ENCODE results near the gene TMSB4X.
"Not testable (repeated sequence)": the region's sequence is repeated elsewhere in the genome, so short reads cannot be mapped to it uniquely, and the experiment has no call there.

The TMSB4X gene

DNA sequence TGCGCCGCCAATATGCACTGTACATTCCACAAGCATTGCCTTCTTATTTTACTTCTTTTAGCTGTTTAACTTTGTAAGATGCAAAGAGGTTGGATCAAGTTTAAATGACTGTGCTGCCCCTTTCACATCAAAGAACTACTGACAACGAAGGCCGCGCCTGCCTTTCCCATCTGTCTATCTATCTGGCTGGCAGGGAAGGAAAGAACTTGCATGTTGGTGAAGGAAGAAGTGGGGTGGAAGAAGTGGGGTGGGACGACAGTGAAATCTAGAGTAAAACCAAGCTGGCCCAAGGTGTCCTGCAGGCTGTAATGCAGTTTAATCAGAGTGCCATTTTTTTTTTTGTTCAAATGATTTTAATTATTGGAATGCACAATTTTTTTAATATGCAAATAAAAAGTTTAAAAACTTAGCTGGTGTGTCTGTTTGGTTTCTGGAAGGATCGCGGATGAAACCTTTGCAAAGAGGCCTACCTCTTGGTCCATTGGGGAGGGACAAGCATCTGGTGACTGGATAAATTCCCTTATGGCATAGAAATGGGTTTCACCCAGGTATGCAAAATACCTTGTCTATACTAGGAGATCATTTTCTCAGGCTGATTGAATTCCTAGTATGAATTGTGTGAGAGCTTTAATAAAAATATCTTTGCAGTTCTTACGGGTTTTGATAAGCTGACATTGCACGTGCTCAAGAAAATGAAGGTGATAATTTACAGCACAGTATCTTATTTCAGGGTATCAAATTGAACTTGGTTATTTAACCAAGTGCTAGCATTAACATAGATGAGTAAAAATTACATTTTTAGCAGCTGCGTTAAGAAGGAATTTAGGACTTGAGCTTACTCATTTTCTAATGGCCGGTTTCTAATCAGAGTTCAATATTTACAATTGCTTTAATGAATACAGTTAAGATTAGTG is 2.2 kb downstream of the TMSB4X start:
- DNase-seq (ENCODE audit: low spot score) = not testable (repeated sequence)

DNA sequence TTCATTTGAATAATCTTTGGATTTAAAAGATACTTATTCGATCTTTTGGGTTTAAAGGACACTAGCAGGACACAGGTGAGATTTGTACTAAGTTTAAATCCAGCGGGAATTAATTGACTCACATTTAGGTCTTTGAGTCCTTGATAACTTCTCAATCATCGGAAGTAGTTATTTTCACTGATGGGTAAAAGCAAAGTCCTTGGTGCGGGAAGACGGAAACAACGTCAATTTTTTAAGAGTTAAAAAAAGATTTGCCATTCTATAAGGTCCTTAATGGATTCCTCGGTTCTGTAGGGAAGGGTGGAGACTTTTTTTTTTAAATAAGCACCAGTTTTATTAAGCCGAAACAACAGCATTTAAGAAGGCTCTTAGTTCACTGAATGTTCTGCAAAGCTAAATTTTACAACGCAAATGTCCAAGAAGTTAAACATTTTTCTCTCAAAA is 2.9 kb downstream of the TMSB4X start:
- no peak for DNase-seq (ENCODE audit: low spot score)

DNA sequence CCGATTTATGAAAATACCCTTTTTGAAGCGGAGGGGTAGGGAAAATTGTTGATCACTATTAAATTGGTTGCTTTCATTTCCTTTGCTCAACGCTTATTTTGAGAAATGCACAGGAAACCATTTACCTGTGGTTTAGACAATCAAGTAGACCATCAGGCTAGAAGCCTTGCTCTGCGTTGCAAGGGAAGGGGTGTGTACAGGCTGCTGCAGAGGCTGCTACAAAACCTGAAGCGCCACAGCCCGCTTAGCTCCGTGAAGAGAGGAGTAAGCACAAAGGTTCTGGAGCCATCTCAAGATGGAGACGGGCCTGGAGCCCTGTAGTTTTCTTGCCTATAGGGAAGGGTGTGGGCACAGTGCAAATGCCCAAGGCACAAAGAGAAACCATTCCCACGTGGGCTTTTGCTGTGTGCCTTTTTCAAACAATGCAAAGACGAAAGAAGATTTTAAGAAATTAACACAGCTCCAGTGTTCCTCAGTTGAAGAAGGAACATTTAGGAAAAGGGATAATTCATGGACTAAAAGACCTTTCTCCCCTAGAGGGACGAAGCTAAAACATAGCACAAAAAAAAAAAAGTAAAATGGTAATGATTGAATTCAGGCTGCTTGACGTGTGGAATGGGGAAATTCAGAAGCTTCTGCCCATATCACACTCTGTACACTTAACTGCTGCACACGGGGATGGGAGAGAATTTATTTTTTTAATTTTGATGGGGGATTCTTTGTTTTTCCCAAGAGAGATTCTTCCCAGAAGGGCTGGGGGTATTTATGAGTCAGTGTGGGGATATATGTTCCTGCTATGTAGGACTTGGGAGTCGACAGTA is 3.5 kb downstream of the TMSB4X start:
- no peak for DNase-seq (ENCODE audit: low spot score)

DNA sequence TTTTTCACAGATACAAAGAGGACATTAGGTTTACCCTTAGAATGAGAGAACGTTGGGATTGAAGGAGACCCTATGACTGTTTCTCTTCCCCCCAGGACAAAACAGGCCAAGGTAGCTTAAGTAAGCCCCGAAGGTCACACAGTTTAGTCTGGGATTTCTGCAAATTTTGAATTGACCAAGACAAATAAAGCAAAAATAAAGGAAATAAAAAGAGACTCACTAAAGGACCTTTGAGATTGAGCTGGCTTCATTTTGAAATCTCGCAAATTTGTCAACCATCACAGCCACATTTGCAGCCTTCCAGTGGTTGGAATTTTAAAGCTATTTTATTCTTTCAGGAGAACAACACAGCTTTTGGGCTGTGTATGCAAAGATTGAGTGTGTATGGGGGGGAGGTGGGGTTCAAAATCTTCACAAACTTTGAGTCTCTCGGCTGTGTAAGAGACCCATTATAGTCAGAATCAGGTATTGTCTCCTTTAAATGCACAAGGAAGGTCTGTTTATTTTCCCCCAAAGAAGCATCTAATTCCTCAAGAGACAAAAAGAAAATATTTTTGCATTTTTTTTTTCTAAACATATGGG is 4.2 kb downstream of the TMSB4X start:
- no peak for DNase-seq (ENCODE audit: low spot score)

DNA sequence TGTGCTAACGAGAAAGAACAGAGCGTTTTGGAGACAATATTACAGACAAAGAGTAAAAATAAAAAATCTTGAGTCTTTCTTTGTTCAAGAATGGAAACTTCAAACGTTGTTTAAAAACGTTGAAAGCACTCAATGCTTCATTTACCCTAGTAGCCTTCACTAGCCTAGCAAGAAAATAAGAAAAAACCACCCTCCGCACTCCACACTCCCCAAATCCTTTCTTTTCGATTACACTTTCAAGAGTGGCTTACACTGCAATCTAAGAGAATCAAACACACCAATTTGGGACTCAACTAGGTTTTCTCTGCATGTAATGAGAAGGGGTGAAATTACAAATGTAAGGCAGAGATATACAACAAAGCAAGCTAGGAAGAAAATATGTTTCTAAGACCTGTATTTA is 4.7 kb downstream of the TMSB4X start:
- no peak for DNase-seq (ENCODE audit: low spot score)

DNA sequence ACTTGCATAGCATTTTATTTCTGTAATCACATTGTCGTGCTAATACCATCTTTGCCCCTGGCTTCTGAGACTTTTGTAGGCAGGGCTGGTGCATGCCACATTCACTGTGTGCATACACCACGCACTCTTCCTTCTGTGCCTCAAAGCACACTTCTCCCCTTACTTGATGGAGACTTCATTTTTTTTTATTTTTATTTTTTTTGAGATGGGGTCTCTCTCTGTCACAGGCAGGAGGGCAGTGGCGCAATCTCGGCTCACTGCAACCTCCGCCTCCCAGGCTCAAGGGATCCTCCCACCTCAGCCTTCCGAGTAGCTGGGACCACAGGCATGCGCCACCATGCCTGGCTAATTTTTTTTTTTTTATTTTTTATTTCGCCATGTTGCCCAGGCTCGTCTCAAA is 5.1 kb downstream of the TMSB4X start:
- DNase-seq (ENCODE audit: low spot score) = not testable (repeated sequence)

DNA sequence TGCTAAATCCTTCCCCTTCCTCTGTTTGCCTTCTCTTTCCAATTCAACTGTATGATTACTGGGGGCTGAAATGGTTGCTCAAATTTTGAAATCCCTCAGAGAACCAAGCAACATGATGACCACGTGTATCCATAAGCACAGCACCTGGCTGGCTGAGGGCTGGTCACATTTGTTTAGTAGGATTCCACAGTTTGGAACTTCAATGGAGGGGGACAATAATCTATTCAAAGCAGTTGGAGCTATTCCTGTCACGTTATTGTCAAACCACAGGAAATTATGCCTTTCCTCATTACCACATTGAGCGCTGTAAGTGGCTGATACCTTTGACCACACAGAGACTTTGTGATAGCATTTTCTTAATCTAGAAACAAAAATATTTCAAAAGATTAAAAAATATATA is 7.0 kb downstream of the TMSB4X start:
- no peak for DNase-seq (ENCODE audit: low spot score)

DNA sequence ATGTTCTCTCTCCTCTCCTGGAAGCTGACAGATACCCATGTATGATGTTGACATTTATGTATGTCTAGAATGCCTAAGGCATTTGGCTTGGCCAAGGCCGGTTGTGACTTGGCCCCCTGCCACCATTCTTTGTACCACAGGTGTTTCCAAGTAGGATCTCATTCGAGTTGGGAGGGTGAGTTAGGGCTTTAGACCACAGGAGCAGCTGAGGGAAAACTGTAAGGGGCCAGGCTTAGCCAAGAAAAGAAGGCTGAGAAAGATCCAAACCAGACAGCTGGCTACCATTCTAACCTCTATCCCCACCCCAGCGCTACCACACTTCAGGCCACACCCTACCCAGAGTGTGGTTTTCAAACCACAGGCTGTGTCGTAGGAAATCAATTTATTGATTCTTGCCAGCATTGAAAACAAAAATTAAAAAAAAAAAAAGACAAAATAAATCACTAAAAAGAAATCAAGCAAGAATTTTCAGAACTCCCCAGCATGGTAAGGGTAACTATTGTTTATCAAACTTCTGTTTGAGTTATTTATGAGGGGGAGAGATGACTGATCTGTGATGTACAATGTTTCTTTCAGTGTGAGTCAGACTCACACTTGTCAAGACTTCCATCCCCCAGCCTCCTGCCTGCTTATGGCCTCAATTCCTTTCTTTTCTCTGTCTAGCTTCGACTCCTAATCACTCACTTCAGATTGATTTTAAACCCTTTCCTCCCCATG is 9.9 kb downstream of the TMSB4X start:
- no peak for DNase-seq (ENCODE audit: low spot score)

DNA sequence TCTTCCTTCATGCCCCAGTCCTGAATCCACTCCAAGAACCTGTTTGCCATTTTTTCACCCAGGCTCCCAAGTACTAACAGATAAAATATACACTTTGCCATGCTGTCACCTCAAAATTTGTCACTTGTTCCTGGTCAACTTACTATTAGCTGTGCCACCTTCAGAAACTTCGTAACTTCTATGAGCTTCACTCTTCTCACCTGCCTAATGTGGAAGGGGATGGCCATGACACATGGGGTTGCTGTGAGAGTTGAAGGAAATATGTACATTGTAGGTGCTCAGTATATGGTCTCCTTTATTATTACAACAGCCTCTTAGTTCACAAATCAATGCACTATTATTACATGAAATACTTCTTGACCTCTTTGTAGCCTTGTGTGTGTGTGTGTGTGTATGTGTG is 10.4 kb downstream of the TMSB4X start:
- DNase-seq (ENCODE audit: low spot score) = no peak

DNA sequence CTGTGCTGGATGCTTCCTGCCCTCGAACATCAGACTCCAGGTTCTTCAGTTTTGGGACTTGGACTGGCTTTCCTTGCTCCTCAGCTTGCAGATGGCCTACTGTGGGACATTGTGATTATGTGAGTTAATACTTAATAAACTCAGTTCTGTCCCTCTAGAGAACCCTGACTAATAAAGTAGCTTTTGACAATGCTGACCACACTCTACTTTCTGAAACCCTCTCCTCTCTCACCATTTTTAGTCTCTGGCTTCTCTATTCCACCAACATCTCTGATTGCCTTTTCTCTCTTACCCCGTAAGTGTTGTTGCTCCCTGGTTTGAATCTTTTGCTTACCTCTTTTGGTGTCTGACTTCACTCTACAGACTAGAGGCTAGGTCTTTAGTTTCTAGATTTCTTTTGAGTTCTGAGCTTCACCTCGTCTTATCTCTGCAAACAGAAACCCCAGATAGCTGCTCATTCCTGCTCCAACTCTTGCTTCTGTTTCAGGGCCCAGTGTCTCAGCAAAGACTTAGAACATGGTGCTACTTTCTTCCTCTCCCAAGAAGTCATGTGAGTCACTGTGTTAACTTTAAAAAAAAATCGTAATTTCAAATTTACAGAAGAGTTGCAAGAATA is 11.4 kb downstream of the TMSB4X start:
- no peak for DNase-seq (ENCODE audit: low spot score)

DNA sequence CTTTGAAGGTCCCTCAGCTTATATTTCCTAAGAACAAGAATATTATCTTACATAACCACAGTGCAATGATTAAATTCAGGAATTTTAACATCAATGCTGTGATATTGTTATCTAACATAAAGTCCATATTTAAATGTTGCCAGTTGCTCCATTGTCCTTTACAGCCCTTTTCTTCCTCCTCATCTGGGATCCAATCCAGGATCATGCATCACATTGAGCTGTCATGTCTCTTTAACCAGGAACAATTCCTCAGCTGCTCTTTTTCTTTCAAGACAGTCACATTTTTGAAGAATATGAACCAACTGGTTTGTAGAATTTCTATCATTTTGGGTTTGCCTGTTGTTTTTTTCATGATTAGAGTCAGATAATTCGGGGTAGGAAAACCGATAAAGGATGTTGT is 12.0 kb downstream of the TMSB4X start:
- no peak for DNase-seq (ENCODE audit: low spot score)

DNA sequence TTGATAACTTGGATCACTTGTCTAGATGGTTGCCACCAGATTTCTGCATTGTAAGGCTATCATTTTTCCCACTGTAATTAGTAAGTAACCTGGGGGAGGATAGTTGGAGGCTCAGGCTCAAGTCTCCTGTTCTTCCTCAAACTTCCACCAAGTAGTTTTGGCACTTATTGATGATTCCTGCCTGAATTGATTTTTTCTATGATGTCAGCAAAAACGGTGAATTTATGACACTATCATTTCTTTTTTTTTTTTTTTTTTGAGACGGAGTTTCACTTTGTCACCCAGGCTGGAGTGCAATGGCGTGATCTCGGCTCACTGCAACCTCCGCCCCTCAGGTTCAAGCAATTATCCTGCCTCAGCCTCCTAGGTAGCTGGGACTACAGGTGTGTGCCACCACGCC is 12.4 kb downstream of the TMSB4X start:
- no peak for DNase-seq (ENCODE audit: low spot score)

DNA sequence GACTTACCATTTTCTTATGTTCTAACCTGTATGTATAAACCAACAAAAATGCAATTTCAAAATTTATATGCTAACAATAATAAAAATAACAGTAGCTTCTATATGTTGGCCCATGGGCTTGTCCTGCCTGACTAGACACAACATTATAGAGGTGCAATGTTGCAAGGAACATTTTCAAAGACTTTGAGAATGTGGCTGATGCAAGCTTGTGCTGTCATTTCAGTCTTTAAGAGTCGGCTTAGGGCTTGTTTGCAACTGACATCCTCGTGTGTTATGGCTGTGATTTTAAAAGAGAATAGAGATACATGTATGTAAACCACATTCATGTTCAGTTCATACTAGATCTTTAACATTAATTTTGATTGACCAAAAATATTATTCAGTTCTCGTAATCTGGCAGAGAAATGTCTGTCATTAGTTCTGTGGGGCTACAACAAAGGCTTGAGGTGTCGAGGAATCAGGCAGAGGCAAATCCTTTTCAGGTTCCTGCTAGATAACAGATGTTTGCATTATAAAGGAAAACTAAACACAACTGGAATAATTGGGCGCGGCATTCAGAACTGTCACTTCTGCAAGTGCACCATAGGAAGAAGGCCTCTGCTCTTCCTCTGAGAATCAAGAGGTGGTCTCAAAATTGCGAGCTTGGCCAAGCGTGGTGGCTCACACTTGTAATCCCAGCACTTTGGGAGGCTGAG is 13.1 kb downstream of the TMSB4X start:
- no peak for DNase-seq (ENCODE audit: low spot score)

DNA sequence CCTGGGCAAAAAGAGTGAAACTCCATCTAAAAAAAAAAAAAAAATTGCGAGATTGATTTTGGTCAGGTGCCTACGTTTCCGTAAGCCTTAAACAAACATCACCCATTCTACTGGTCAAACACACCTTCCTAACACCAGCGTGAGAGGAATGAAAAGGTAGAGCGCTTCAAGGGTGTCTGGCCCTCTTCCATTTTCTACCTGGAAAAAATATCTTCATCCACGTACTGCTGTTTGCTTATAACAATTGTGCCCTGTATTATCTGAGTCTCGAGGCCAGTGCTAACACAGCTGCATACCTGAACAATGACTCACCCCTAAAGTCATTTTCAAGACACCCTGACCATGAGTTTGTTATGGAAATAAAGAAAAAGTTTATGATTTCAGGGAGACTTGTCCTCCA is 13.9 kb downstream of the TMSB4X start:
- DNase-seq (ENCODE audit: low spot score) = no peak

DNA sequence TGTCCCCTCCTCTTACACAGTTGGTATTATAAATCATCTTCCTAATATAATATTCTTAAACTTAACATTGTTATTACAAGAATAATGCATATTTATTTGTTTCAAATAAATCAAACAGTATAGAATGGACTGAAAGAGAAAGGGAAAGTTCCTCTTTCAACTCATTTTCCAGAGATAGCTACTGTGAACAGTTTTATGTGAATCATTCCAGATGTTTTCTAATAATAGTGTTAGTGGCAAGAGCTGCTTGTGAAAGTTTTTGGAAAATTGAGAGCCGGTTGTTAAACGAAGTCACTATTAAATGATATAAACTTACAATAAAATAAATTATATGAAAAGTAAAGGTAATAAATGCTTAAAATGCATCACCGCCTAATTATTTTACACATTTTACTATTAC is 14.6 kb downstream of the TMSB4X start:
- no peak for DNase-seq (ENCODE audit: low spot score)

DNA sequence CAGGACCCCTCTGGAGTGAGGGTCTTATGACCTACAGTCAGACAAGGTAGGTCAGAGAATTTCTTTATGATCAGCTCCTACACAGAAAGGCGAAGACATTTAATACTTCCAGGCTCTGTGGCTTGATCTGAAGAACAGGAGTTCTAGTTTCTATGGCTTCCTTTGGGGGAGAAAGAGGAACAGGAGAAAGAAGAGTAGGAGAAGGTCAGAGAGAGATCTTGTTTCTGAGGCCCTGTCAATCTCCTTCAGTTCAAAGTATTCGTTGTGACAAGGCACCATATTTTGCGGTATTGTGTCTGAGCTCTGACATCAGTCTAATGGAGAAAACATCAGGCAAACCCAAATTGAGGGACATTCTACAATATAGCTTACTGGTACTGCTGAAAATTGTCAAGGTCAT is 16.7 kb downstream of the TMSB4X start:
- no peak for DNase-seq (ENCODE audit: low spot score)

DNA sequence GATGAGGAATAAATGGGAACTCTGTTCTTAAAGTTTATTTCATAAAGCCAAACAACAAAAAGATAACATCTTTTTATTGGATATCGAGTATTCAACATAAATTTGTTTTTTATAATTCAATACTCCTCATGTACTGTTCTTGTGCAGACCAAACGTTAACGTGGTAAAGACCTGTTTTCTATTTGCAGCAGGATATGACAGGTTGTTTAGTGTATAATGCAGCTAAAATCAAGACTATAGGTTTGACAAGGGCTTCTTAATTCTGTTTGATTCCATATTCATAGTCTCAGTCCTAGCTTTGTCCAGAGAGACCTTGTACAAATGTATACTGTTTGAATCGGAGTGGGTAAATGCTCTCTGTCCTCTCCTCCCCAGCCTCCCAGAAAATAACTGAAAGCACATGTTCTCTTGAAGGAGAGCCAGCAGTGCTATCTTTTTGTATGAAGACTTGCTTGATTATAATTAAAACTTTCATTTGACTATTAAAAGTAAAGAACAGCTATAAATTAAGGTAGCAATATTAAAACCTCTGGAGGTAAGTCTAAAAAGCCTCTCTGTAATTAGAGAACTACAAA is 17.7 kb downstream of the TMSB4X start:
- DNase-seq (ENCODE audit: low spot score) = no peak

DNA sequence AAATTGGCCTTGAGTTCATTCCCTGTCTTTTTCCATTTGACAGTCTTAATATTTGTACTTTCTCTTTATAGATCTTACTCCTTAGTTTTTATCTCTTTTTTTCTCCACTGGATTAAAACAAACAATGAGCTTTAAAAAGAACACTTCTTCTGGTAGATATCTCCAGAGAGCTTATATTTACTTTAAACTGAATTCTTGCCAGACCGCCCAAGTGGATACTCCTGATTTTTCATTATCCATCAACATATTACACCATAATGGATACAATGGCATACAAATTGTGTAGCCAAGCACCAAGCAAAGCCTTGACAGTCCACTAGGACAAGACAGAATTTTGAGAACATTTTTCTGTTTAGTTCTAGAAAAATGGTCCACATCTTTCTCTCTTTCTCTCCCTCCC is 18.9 kb downstream of the TMSB4X start:
- DNase-seq (ENCODE audit: low spot score) = no peak

DNA sequence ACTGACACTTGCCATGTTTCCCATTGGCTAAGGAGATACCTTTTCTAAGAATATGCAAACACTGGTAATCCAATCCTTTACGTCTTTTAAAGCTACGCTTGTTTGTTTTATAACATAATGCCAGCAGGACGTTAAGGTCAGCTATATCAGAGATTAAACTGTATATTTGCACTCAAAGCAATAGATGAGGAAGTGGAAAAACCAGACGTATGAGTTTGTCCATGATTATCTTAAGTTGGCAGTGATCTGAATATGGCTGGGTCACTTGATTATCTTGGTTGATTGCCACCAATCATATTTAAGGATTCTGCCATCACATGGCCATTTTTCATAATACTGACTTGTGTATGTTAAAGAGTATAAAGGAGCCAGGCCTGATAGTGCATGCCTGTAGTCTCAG is 19.4 kb downstream of the TMSB4X start:
- DNase-seq (ENCODE audit: low spot score) = no peak

DNA sequence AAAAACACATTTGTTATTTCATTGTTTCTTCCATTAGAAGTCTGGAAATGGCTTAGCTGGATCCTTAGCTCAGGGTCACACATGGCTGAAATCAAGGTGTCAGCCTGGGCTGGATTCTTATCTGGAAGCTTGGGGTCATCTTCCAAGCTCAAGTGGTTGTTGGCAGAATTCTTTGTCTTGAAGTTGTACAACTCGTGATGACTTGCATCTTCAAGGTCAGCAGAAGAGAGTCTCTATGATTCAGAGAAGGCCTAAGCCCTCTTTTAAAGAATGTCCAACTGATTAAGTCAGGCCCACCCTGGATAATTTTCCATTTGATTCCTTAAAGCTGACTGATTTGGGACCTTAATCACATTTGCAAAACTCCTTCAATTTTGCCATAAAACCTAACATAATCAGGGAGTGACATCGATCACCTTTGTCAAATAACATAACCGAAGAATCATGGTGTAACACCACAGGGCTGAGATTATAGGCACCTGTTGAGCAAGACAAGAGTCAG is 22.1 kb downstream of the TMSB4X start:
- DNase-seq (ENCODE audit: low spot score) = no peak

Measured in HuH-7.5 (cell line).